Mesenchymal stem cell (in vitro differentiated cells and primary cell): ENCODE results near the gene ITM2A.

ENCODE experiments used
- DNase-seq: peaks from one replicate; pipeline ENCODE4 v3.0.0-alpha.2; 2013
- H2AFZ ChIP-seq: one replicate; pipeline ENCODE4 v1.6.1; 2013; ENCODE audit warnings: low read depth, mild to moderate bottlenecking, control low read depth, inconsistent platforms, low read length, moderate library complexity
- H2AK5ac ChIP-seq: 2 replicates; pipeline ENCODE4 v1.6.1; 2013; ENCODE audit warnings: low read length, moderate library complexity, mild to moderate bottlenecking, inconsistent platforms; ENCODE audit not compliant: severe bottlenecking
- H2BK120ac ChIP-seq: one replicate; pipeline ENCODE4 v1.6.1; 2013; ENCODE audit warnings: low read depth, mild to moderate bottlenecking, inconsistent platforms, low read length, moderate library complexity
- H2BK12ac ChIP-seq, 2 experiments: one replicate each; pipeline ENCODE4 v1.6.1; 2013; ENCODE audit warnings: inconsistent platforms in 2 of 2, low read length in 2 of 2, mild to moderate bottlenecking in 2 of 2, moderate library complexity in 2 of 2, control low read depth in 1 of 2
- H2BK15ac ChIP-seq: one replicate; pipeline ENCODE4 v1.6.1; 2013; ENCODE audit warnings: mild to moderate bottlenecking, low read depth, inconsistent platforms; ENCODE audit not compliant: poor library complexity, severe bottlenecking
- H2BK5ac ChIP-seq: 2 replicates; pipeline ENCODE4 v1.6.1; 2013; ENCODE audit warnings: low read depth, mild to moderate bottlenecking, low read length, control low read depth, inconsistent platforms; ENCODE audit not compliant: poor library complexity, severe bottlenecking
- H3K14ac ChIP-seq, 2 experiments: one replicate each; pipeline ENCODE4 v1.6.1; 2013; ENCODE audit warnings: inconsistent platforms in 2 of 2, low read length in 2 of 2, control low read depth in 1 of 2, mild to moderate bottlenecking in 1 of 2, moderate library complexity in 1 of 2
- H3K18ac ChIP-seq, 2 experiments: one replicate each; pipeline ENCODE4 v1.6.1; 2013; ENCODE audit warnings: inconsistent platforms in 2 of 2, low read length in 2 of 2, control low read depth in 1 of 2, low read depth in 1 of 2, mild to moderate bottlenecking in 1 of 2
- H3K23ac ChIP-seq, 2 experiments: one replicate each; pipeline ENCODE4 v1.6.1; 2013; ENCODE audit warnings: inconsistent platforms in 2 of 2, low read length in 2 of 2, mild to moderate bottlenecking in 2 of 2, moderate library complexity in 2 of 2, control low read depth in 1 of 2
- H3K27ac ChIP-seq: 2 replicates; pipeline ENCODE4 v1.5.1; 2013; ENCODE audit warnings: mild to moderate bottlenecking, moderate library complexity, low read length, control low read depth, inconsistent platforms; ENCODE audit not compliant: poor library complexity, severe bottlenecking
- H3K27me3 ChIP-seq, 2 experiments: 2 replicates each; pipeline versions ENCODE4 v1.6.1 to v1.7.0; 2013; ENCODE audit warnings: low read length in 2 of 2, mild to moderate bottlenecking in 2 of 2, moderate library complexity in 2 of 2, control low read depth in 1 of 2, inconsistent platforms in 1 of 2; ENCODE audit not compliant: control insufficient read depth in 1 of 2, insufficient read depth in 1 of 2
- H3K36me3 ChIP-seq, 2 experiments: 2 replicates each; pipeline versions ENCODE4 v1.6.1 to v1.7.0; 2013; ENCODE audit warnings: low read length in 2 of 2, control low read depth in 1 of 2, inconsistent platforms in 1 of 2, low read depth in 1 of 2, mild to moderate bottlenecking in 1 of 2; ENCODE audit not compliant: insufficient read depth in 2 of 2, control insufficient read depth in 1 of 2
- H3K4ac ChIP-seq, 2 experiments: one replicate each; pipeline ENCODE4 v1.6.1; 2013; ENCODE audit warnings: inconsistent platforms in 2 of 2, low read length in 2 of 2, mild to moderate bottlenecking in 2 of 2, moderate library complexity in 2 of 2, control low read depth in 1 of 2, low read depth in 1 of 2
- H3K4me1 ChIP-seq: 2 replicates; pipeline ENCODE4 v1.6.1; 2013; ENCODE audit warnings: low read depth, low read length, control low read depth; ENCODE audit not compliant: control insufficient read depth, insufficient read depth
- H3K4me2 ChIP-seq: 2 replicates; pipeline ENCODE4 v1.6.1; 2013; ENCODE audit warnings: low read length, mild to moderate bottlenecking, inconsistent platforms; ENCODE audit not compliant: poor library complexity, severe bottlenecking
- H3K4me3 ChIP-seq, 2 experiments: 2 replicates each; pipeline versions ENCODE4 v1.5.1 to v1.7.0; 2013; ENCODE audit warnings: low read length in 2 of 2, mild to moderate bottlenecking in 2 of 2, control low read depth in 1 of 2, low read depth in 1 of 2; ENCODE audit not compliant: insufficient read depth in 1 of 2
- H3K79me1 ChIP-seq: replicated peaks from 2 replicates; pipeline ENCODE4 v1.6.1; 2013; ENCODE audit warnings: mild to moderate bottlenecking, control low read depth, low read length, inconsistent platforms; ENCODE audit not compliant: poor library complexity, severe bottlenecking
- H3K9ac ChIP-seq: 2 replicates; pipeline ENCODE4 v1.7.0; 2013; ENCODE audit warnings: mild to moderate bottlenecking, low read length, moderate library complexity
- H3K9me3 ChIP-seq: 2 replicates; pipeline ENCODE4 v1.7.0; 2013; ENCODE audit warnings: mild to moderate bottlenecking, low read length; ENCODE audit not compliant: control insufficient read depth
- H4K8ac ChIP-seq: one replicate; pipeline ENCODE4 v1.6.1; 2013; ENCODE audit warnings: inconsistent platforms, mild to moderate bottlenecking, low read length, moderate library complexity
- H4K91ac ChIP-seq: one replicate; pipeline ENCODE4 v1.6.1; 2013; ENCODE audit warnings: mild to moderate bottlenecking, low read length, inconsistent platforms
- WGBS: methylation state at CpG from one replicate; pipeline ENCODE4 v1.1.7; 2013; ENCODE audit warnings: mixed read lengths; 5-methylcytosine and 5-hydroxymethylcytosine counted together

The ITM2A gene

DNA sequence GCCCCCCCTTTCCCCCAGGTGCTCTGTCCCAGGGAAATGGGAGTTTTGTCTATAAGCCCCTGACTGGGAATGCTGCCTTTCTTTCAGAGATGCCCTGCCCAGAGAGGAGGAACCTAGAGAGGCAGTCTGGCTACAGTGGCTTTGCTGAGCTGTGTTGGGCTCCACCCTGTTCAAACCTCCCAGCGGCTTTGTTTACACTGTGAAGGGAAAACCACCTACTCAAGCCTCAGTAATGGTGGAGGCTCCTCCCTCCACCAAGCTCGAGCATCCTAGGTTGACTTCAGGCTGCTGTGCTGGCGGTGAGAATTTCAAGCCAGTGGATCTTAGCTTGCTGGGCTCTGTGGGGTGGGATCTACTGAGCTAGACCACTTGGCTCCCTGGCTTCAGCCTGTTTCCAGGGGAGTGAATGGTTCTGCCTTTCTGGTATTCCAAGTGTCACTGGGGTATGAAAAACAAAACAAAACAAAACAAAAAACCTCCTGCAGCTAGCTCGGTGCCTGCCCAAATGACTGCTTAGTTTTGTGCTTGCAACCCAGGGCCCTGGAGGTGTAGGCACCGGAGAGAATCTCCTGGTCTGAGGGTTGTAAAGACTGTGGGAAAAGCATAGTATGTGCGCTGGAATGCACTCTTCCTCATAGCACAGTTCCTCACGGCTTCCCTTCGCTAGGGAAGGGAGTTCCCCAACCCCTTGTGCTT is 41.7 kb downstream of the ITM2A start:
- H3K14ac ChIP-seq = no peak overlapping the region
- no peaks in the 10 kb centered on the region for H3K79me1 ChIP-seq
- H3K4ac ChIP-seq = no peak overlapping the region
- no peak overlapping the region for H4K91ac ChIP-seq
- no peaks in the 10 kb centered on the region for H3K4me1 ChIP-seq
- H3K36me3 ChIP-seq = no peaks in the 10 kb centered on the region
- H3K27ac ChIP-seq = no peak overlapping the region
- H2BK15ac ChIP-seq = no peak overlapping the region
- H2AFZ ChIP-seq = no peak overlapping the region
- no peaks in the 10 kb centered on the region for H3K27me3 ChIP-seq
- no peak overlapping the region for H2BK120ac ChIP-seq
- no peak overlapping the region for H3K4me3 ChIP-seq
- H2BK12ac ChIP-seq = no peak overlapping the region
- no peaks in the 10 kb centered on the region for H3K9me3 ChIP-seq
- WGBS = 50% methylated on average over 4 of the region's 8 CpGs
- H2AK5ac ChIP-seq = no peak overlapping the region
- no peak overlapping the region for H3K23ac ChIP-seq
- H3K18ac ChIP-seq = no peak overlapping the region
- H3K4me2 ChIP-seq = no peak overlapping the region
- no peak overlapping the region for H3K9ac ChIP-seq
- no peak overlapping the region for H4K8ac ChIP-seq
- no peak for DNase-seq
- H2BK5ac ChIP-seq = no peak overlapping the region
